ENCODE results near the gene PWWP3B. TPM values are rescaled to one million over a fixed set of nuclear protein-coding genes. Genes with fewer than 3 reads are reported as not detected.

The PWWP3B gene
- under 1 TPM in 1 of 2 donors, not detected in 1; 0.21 TPM for total RNA-seq

- Histone ChIP-seq H3K4me3 (no peak within 1 kb of the TSS), H3K4me1 (ENCODE audit: control insufficient read depth in 1 of 2, low read depth in 2 of 2) (no peaks in the 10 kb centered on the region), H3K9me3 (no peaks in the 10 kb centered on the region), H3K27ac (no peak within 1 kb of the TSS), H3K36me3 (no peaks in the 10 kb centered on the region), H3K27me3 (replicated peaks; ENCODE audit: insufficient read depth) (no peaks in the 10 kb centered on the region)
- DNase-seq (ENCODE audit: low spot score) (no peak), ATAC-seq (ENCODE audit: insufficient number of reproducible peaks, low FRiP score, low read depth) (no peak)
- TF ChIP-seq CTCF (IDR thresholded peaks at IDR 0.05) = no peak
Observed at GRCh38 chrX:106168107-106168506, at the start of gene PWWP3B. Gene PWWP3B, plus strand, starts transcription at chrX:106168305. Its CDS starts 37,128 bp downstream, at chrX:106205433.

DNA sequence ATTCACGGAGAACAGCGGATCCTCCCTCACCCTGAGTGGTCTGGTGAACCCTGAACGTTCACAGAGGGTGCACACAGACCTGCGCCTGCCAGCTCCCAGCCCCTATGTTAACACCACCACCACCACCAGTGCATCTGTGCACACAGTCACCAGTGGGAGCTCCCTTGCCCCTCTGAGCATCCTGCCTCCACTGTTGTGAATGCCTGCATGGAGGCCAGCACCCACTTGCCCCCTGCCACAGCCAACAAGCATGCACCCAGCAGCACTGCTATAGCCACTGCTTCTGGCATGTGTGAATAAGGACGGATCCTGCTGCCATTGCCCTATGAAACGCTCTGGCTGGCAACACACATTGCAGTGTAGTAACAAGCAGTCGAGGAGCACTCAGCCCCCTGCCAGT is 29.1 kb upstream of the PWWP3B start:
- DNase-seq (ENCODE audit: low spot score) (no peak), ATAC-seq (ENCODE audit: insufficient number of reproducible peaks, low FRiP score, low read depth) (no peak)
- Histone ChIP-seq H3K27ac (no peak overlapping the region), H3K9me3 (no peaks in the 10 kb centered on the region), H3K27me3 (replicated peaks; ENCODE audit: insufficient read depth) (no peaks in the 10 kb centered on the region), H3K4me3 (no peak overlapping the region), H3K4me1 (ENCODE audit: control insufficient read depth in 1 of 2, low read depth in 2 of 2) (no peaks in the 10 kb centered on the region), H3K36me3 (no peaks in the 10 kb centered on the region)
- no peak for TF ChIP-seq CTCF (IDR thresholded peaks at IDR 0.05)

GRCh38 chrX:106144755-106145639 is 23.1 kb upstream of the PWWP3B start:
- no peak for DNase-seq (ENCODE audit: low spot score)
- Histone ChIP-seq H3K27me3 (replicated peaks; ENCODE audit: insufficient read depth) (no peaks in the 10 kb centered on the region), H3K4me3 (no peak overlapping the region), H3K36me3 (no peaks in the 10 kb centered on the region), H3K27ac (no peak overlapping the region), H3K4me1 (ENCODE audit: control insufficient read depth in 1 of 2, low read depth in 2 of 2) (no peaks in the 10 kb centered on the region), H3K9me3 (no peaks in the 10 kb centered on the region)
- no peak for TF ChIP-seq CTCF (IDR thresholded peaks at IDR 0.05)
- ATAC-seq (ENCODE audit: insufficient number of reproducible peaks, low FRiP score, low read depth) = no peak

DNA sequence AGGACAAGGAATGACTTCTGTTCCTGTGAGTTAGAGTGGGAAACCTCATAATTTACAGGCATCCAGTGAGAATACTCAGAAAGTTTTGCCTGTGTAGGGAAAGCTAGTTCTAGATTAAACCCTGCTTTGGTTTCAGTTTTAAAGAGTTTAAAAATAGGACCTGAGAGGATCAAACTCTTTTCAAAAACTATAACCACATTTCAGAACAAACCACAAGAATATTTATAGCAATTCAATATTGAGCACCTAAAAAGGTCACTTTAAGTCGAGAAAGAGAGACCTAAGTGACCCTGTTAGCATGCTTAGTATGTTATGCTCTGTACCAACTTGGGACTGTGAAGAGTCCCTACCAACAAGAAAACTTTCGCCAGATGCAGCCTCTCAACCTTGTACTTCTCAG is 17.4 kb upstream of the PWWP3B start:
- Histone ChIP-seq H3K9me3 (no peaks in the 10 kb centered on the region), H3K36me3 (no peaks in the 10 kb centered on the region), H3K4me3 (no peak overlapping the region), H3K27me3 (replicated peaks; ENCODE audit: insufficient read depth) (no peaks in the 10 kb centered on the region), H3K27ac (no peak overlapping the region), H3K4me1 (ENCODE audit: control insufficient read depth in 1 of 2, low read depth in 2 of 2) (no peaks in the 10 kb centered on the region)
- TF ChIP-seq CTCF (IDR thresholded peaks at IDR 0.05) = no peak
- DNase-seq (ENCODE audit: low spot score) (no peak), ATAC-seq (ENCODE audit: insufficient number of reproducible peaks, low FRiP score, low read depth) (no peak)

DNA sequence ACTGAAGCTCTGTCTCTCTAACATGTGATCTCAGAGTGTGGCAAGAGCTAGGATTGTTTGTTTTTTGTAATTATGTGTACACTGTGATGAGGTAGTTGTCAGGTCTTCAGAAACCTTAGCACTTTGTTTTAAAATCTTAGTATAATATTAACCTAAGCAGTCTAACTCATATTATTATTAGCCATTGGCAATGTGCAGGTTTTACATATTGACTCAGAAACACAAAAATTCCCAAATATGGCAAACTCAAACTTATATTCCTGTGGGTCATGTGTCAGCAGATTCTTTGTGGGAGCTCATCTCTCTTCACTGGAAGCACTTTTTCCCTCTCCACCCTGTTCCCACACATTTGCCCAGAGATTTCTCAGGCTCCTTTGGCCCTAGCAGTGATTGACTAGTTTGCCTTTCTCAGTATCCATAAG is 8.2 kb upstream of the PWWP3B start:
- ATAC-seq (ENCODE audit: insufficient number of reproducible peaks, low FRiP score, low read depth) = no peak
- no peak for TF ChIP-seq CTCF (IDR thresholded peaks at IDR 0.05)
- H3K4me3 ChIP-seq = no peak overlapping the region

More for the DNA sequence above, 8.2 kb upstream of the PWWP3B start:
- DNase-seq (ENCODE audit: low spot score) = no peak
- Histone ChIP-seq H3K9me3 (no peaks in the 10 kb centered on the region), H3K27me3 (replicated peaks; ENCODE audit: insufficient read depth) (no peaks in the 10 kb centered on the region), H3K27ac (no peak overlapping the region), H3K36me3 (no peaks in the 10 kb centered on the region), H3K4me1 (ENCODE audit: control insufficient read depth in 1 of 2, low read depth in 2 of 2) (no peaks in the 10 kb centered on the region)
